ENCODE measurements around the gene NTF3.

Gene NTF3

GRCh38 chr12:5395443-5396271, 36.3 kb upstream of the NTF3 start:
- in situ Hi-C loops (cut with HindIII; ENCODE audit: low sequenced_read_pairs): no loop called here
- TF ChIP-seq CTCF (IDR thresholded peaks at IDR 0.05; ENCODE audit: low read depth, low read length, missing control alignments): no peak

GRCh38 chr12:5396541-5396940, 35.4 kb upstream of the NTF3 start:
- DNase-seq (ENCODE audit: low read depth): no peak
- no peak for TF ChIP-seq CTCF (IDR thresholded peaks at IDR 0.05; ENCODE audit: low read depth, low read length, missing control alignments)
- no peak overlapping the region for H3K4me3 ChIP-seq (ENCODE audit: low read depth, low read length)
- in situ Hi-C loops (cut with HindIII; ENCODE audit: low sequenced_read_pairs): no loop called here

More at GRCh38 chr12:5395443-5396271, 36.3 kb upstream of the NTF3 start:
- H3K4me3 ChIP-seq (ENCODE audit: low read depth, low read length): no peak overlapping the region
- no peak for DNase-seq (ENCODE audit: low read depth)

GRCh38 chr12:5399266-5399665, 32.6 kb upstream of the NTF3 start:
- no peak overlapping the region for H3K4me3 ChIP-seq (ENCODE audit: low read depth, low read length)
- no peak for DNase-seq (ENCODE audit: low read depth)
- in situ Hi-C loops (cut with HindIII; ENCODE audit: low sequenced_read_pairs): no loop called here
- no peak for TF ChIP-seq CTCF (IDR thresholded peaks at IDR 0.05; ENCODE audit: low read depth, low read length, missing control alignments)

- no peak for TF ChIP-seq CTCF (IDR thresholded peaks at IDR 0.05; ENCODE audit: low read depth, low read length, missing control alignments)
- DNase-seq (ENCODE audit: low read depth): no peak
- in situ Hi-C loops (cut with HindIII; ENCODE audit: low sequenced_read_pairs): no loop called here
- no peak overlapping the region for H3K4me3 ChIP-seq (ENCODE audit: low read depth, low read length)
These were observed 29.6 kb upstream of the NTF3 start for GRCh38 chr12:5402009-5402935.

- in situ Hi-C loops (cut with HindIII; ENCODE audit: low sequenced_read_pairs): no loop called here
- no peak overlapping the region for H3K4me3 ChIP-seq (ENCODE audit: low read depth, low read length)
- no peak for DNase-seq (ENCODE audit: low read depth)
- no peak for TF ChIP-seq CTCF (IDR thresholded peaks at IDR 0.05; ENCODE audit: low read depth, low read length, missing control alignments)
These were observed 28.5 kb upstream of the NTF3 start for GRCh38 chr12:5403411-5403810.

- in situ Hi-C loops (cut with HindIII; ENCODE audit: low sequenced_read_pairs): no loop called here
- TF ChIP-seq CTCF (IDR thresholded peaks at IDR 0.05; ENCODE audit: low read depth, low read length, missing control alignments): no peak
- no peak overlapping the region for H3K4me3 ChIP-seq (ENCODE audit: low read depth, low read length)
- DNase-seq (ENCODE audit: low read depth): no peak
These were observed 24.7 kb upstream of the NTF3 start for GRCh38 chr12:5407034-5407856.
